ENCODE results near the gene FAM107B. TPM values are rescaled to one million over a fixed set of nuclear protein-coding genes. Genes with fewer than 3 reads are reported as not detected.

Gene FAM107B
- total and polyA plus RNA-seq, 2 of the 13 experiments (the other 11 are each of a cell fraction or from before 2014, with no cell fraction given), result 15.7 to 24.8 TPM

- TF ChIP-seq NONO (IDR thresholded peaks at IDR 0.05), result no peak
- TF ChIP-seq NONO (CRISPR knock-in tag; conservative IDR thresholded peaks at IDR 0.05), result no peak
- TF ChIP-seq ZNF382 (CRISPR knock-in tag; IDR thresholded peaks at IDR 0.05; ENCODE audit: borderline replicate concordance), result no peak
- no peak for TF ChIP-seq RBFOX2 (IDR thresholded peaks at IDR 0.05; ENCODE audit: low read depth, low read length)
- no peak for TF ChIP-seq JUN (CRISPR knock-in tag; IDR thresholded peaks at IDR 0.05)
- TF ChIP-seq KAT8 (CRISPR knock-in tag; IDR thresholded peaks at IDR 0.05), result no peak
- TF ChIP-seq ZNF816 (CRISPR knock-in tag; IDR thresholded peaks at IDR 0.05; ENCODE audit: borderline replicate concordance), result no peak
- no peak for TF ChIP-seq MEF2D (CRISPR knock-in tag; IDR thresholded peaks at IDR 0.05)
- no peak for TF ChIP-seq MAZ (IDR thresholded peaks at IDR 0.05; ENCODE audit: borderline replicate concordance, low read depth, low read length)
- TF ChIP-seq MAZ (CRISPR knock-in tag; IDR thresholded peaks at IDR 0.05; ENCODE audit: low read depth), result no peak
- TF ChIP-seq U2AF1 (optimal IDR thresholded peaks at IDR 0.05; ENCODE audit: low read depth, low read length), result no peak
- no peak for TF ChIP-seq TRIM24 (CRISPR knock-in tag; IDR thresholded peaks at IDR 0.05)
These were observed 959 bp upstream of the FAM107B start (continued) for GRCh38 chr10:14775656-14776055.

- Histone ChIP-seq H3K4me1 (ENCODE audit: insufficient read depth, low read length) (no peaks in the 10 kb centered on the region), H3K27ac (ENCODE audit: extremely low read length, insufficient read depth, low read length) (no peak overlapping the region), H3K4me3 (replicated peaks in 1 of 3; ENCODE audit: insufficient read depth in 1 of 3, low read depth in 2 of 3, low read length in 3 of 3) (no peak overlapping the region), H3K4me2 (ENCODE audit: low read depth, low read length) (no peak overlapping the region), H3K9ac (ENCODE audit: insufficient read depth, low read depth, low read length) (no peak overlapping the region), H3K27me3 (ENCODE audit: control insufficient read depth in 1 of 2, insufficient read depth in 2 of 2, low read length in 2 of 2) (peaks cover 0 to 21% of the 10 kb centered on the region in 2 experiments; a peak in 3 of 5 replicates), H3K9me3 (ENCODE audit: low read length) (no peaks in the 10 kb centered on the region), H3K79me2 (ENCODE audit: insufficient read depth, low read length) (no peaks in the 10 kb centered on the region), H3K36me3 (replicated peaks in 1 of 2; ENCODE audit: control insufficient read depth in 1 of 2, insufficient read depth in 2 of 2, low read length in 2 of 2) (no peaks in the 10 kb centered on the region), H4K20me1 (ENCODE audit: insufficient read depth, low read length) (no peaks in the 10 kb centered on the region), H2AFZ (ENCODE audit: low read length) (no peak overlapping the region)
- BruUV-seq (replicated peaks), result no TSS peak
- WGBS (ENCODE audit: low lambda C conversion rate), result 60% methylated on average over 22 of the region's 22 CpGs
- FAIRE-seq (no peak), DNase-seq (ENCODE audit: low spot score) (no peak), ATAC-seq (no peak)
- ChIA-PET CTCF (ENCODE audit: low intra/inter-chr PET ratio, low total read pairs) (no interaction called here), POLR2A (no interaction called here)
- in situ Hi-C loops (cut with HindIII; ENCODE audit: extremely low pct_ligation_motif_present, low pct_unique_long_range_greater_than_20kb), result no loop called here
- intact Hi-C loops (cut with micrococcal nuclease; ENCODE audit: unreplicated experiment), result no loop called here
- no peak for TF ChIP-seq SRY (CRISPR knock-in tag; IDR thresholded peaks at IDR 0.05)
- TF ChIP-seq ZNF501 (CRISPR knock-in tag; IDR thresholded peaks at IDR 0.05), result no peak
- no peak for TF ChIP-seq ZNF615 (CRISPR knock-in tag; IDR thresholded peaks at IDR 0.05; ENCODE audit: borderline replicate concordance)
- TF ChIP-seq SYNCRIP (IDR thresholded peaks at IDR 0.05; ENCODE audit: insufficient read depth, low read depth, low read length), result no peak
- no peak for TF ChIP-seq NFYC (CRISPR knock-in tag; IDR thresholded peaks at IDR 0.05)
- no peak for TF ChIP-seq ZNF292 (CRISPR knock-in tag; IDR thresholded peaks at IDR 0.05; ENCODE audit: borderline replicate concordance, low read depth)
- TF ChIP-seq ZNF737 (CRISPR knock-in tag; IDR thresholded peaks at IDR 0.05; ENCODE audit: borderline replicate concordance), result no peak
- TF ChIP-seq PRMT3 (CRISPR knock-in tag; IDR thresholded peaks at IDR 0.05; ENCODE audit: borderline replicate concordance, low read depth), result no peak
- TF ChIP-seq ZNF317 (CRISPR knock-in tag; IDR thresholded peaks at IDR 0.05), result no peak
- TF ChIP-seq, protein P1, sequence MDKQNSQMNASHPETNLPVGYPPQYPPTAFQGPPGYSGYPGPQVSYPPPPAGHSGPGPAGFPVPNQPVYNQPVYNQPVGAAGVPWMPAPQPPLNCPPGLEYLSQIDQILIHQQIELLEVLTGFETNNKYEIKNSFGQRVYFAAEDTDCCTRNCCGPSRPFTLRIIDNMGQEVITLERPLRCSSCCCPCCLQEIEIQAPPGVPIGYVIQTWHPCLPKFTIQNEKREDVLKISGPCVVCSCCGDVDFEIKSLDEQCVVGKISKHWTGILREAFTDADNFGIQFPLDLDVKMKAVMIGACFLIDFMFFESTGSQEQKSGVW (CRISPR knock-in tag; IDR thresholded peaks at IDR 0.05; ENCODE audit: borderline replicate concordance), result no peak
- TF ChIP-seq, protein P2, sequence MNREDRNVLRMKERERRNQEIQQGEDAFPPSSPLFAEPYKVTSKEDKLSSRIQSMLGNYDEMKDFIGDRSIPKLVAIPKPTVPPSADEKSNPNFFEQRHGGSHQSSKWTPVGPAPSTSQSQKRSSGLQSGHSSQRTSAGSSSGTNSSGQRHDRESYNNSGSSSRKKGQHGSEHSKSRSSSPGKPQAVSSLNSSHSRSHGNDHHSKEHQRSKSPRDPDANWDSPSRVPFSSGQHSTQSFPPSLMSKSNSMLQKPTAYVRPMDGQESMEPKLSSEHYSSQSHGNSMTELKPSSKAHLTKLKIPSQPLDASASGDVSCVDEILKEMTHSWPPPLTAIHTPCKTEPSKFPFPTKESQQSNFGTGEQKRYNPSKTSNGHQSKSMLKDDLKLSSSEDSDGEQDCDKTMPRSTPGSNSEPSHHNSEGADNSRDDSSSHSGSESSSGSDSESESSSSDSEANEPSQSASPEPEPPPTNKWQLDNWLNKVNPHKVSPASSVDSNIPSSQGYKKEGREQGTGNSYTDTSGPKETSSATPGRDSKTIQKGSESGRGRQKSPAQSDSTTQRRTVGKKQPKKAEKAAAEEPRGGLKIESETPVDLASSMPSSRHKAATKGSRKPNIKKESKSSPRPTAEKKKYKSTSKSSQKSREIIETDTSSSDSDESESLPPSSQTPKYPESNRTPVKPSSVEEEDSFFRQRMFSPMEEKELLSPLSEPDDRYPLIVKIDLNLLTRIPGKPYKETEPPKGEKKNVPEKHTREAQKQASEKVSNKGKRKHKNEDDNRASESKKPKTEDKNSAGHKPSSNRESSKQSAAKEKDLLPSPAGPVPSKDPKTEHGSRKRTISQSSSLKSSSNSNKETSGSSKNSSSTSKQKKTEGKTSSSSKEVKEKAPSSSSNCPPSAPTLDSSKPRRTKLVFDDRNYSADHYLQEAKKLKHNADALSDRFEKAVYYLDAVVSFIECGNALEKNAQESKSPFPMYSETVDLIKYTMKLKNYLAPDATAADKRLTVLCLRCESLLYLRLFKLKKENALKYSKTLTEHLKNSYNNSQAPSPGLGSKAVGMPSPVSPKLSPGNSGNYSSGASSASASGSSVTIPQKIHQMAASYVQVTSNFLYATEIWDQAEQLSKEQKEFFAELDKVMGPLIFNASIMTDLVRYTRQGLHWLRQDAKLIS (CRISPR knock-in tag; IDR thresholded peaks at IDR 0.05), result no peak
These were observed 500 bp downstream of the FAM107B start for GRCh38 chr10:14774214-14774580.
